Activated naive CD4-positive, alpha-beta T cell treated with anti-CD3 and anti-CD28 coated beads for 36 hours (primary cell): Measurements from ENCODE around the gene ATXN7L3. TPM values are rescaled to one million over a fixed set of nuclear protein-coding genes. Genes with fewer than 3 reads are reported as not detected.
"Not testable (repeated sequence)": the region's sequence is repeated elsewhere in the genome, so short reads cannot be mapped to it uniquely, and the experiment has no call there.

Experiments used
- CTCF ChIA-PET: fragments of 350-600 bp; sonication (Branson Sonifier 250); formaldehyde crosslinking; loops from one replicate; lab custom pipeline; 2021; ENCODE audit warnings: antibody characterized with exemption; lab: Charles Lee
- DNase-seq: peaks from one replicate; pipeline ENCODE4 v3.0.0-alpha.2; 2020
- H3K27ac Mint-ChIP-seq: one replicate; pipeline ENCODE4 v1.8.0; 2021; ENCODE audit warnings: mild to moderate bottlenecking, mixed read lengths
- H3K27me3 Mint-ChIP-seq: one replicate; pipeline ENCODE4 v1.8.0; 2021; ENCODE audit warnings: low read depth, mixed read lengths
- H3K36me3 Mint-ChIP-seq: one replicate; pipeline ENCODE4 v1.8.0; 2021; ENCODE audit warnings: low read depth, mixed read lengths
- H3K4me1 Mint-ChIP-seq: one replicate; pipeline ENCODE4 v1.8.0; 2021; ENCODE audit warnings: low read depth, mixed read lengths
- H3K4me3 Mint-ChIP-seq: one replicate; pipeline ENCODE4 v1.8.0; 2021; ENCODE audit warnings: mild to moderate bottlenecking, moderate library complexity, mixed read lengths
- H3K9me3 Mint-ChIP-seq: one replicate; pipeline ENCODE4 v1.8.0; 2021; ENCODE audit warnings: mixed read lengths
- intact Hi-C: fragments of 100-400 bp; cut with micrococcal nuclease; formaldehyde crosslinking; loops from one replicate; pipeline ENCODE4 v1.15.1; 2023
- total RNA-seq, 2 experiments: library from RNA; stranded (reverse); gene quantifications; one replicate each; pipeline ENCODE4 v1.2.3, GENCODE V29; 2021

Gene ATXN7L3
- total RNA-seq, 2 experiments from 2014 or later = 53.3 to 53.9 TPM

DNA sequence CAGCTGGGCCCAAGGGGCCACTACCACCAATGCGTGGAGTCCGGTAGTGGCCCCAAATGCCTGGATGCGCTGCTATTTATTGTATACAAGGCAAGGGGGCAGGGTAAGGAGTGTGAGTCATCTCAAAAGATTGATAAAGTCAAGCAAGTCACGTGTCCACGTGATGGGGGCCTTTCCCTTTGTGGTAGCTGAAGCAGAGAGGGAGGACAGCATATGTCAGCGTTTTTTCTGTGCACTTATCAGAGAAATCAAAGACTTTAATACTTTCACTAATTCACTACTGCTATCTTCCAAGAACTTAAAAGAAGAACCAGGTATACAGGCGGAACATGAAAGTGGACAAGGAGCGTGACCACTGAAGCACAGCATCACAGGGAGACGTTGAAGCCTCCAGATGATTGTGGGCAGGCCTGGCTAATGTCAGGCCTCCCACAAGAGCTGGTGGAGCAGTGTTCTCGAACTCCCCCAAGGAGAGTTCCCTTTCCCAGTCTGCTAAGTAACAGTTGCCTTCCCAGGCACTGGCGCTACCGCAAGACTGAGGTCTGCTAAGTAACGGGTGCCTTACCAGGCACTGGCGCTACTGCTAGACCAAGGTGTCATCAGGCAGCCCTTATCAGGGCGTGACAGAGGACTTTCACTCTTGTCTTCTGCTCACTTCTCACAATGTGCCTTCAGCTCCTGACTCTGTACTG, 40.0 kb downstream of the ATXN7L3 start:
- DNase-seq = no peak
- no peak overlapping the region for H3K27ac Mint-ChIP-seq
- no peaks in the 10 kb centered on the region for H3K9me3 Mint-ChIP-seq
- H3K36me3 Mint-ChIP-seq = peaks cover 15% of the 10 kb centered on the region
- H3K4me3 Mint-ChIP-seq = no peak overlapping the region
- H3K4me1 Mint-ChIP-seq = no peaks in the 10 kb centered on the region
- H3K27me3 Mint-ChIP-seq = no peaks in the 10 kb centered on the region
- CTCF ChIA-PET = no interaction called here
- intact Hi-C loops = no loop called here

DNA sequence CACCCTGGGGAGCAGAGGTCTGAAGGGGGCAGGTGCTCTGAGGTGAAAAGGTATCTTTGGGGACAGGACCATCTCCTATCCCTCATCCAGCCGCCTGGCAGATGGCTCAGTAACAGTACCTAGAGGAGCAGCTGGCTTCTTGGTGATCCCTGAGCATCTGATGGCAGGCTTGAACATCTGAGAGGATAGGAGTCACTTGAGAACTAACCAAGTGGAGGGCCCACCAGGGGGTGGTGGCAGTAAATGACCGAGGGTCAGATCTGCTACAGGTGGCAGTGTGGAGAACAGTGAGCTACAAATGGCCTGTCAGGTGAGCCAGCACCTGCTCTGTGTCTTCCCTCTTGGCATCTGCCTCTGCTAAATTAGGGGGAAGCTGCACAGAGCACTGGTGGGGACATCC, 44.2 kb downstream of the ATXN7L3 start:
- peaks cover 22% of the 10 kb centered on the region for H3K36me3 Mint-ChIP-seq
- CTCF ChIA-PET = interaction anchor here (0.6 to 1.1 kb wide), 2 partner anchors 13 to 93 kb away, joined by 3 read pairs; no protein-coding TSS in a partner anchor
- no peaks in the 10 kb centered on the region for H3K27me3 Mint-ChIP-seq
- H3K9me3 Mint-ChIP-seq = no peaks in the 10 kb centered on the region
- DNase-seq = no peak
- H3K27ac Mint-ChIP-seq = no peak overlapping the region
- no peak overlapping the region for H3K4me3 Mint-ChIP-seq
- no peaks in the 10 kb centered on the region for H3K4me1 Mint-ChIP-seq
- intact Hi-C loops = no loop called here

DNA sequence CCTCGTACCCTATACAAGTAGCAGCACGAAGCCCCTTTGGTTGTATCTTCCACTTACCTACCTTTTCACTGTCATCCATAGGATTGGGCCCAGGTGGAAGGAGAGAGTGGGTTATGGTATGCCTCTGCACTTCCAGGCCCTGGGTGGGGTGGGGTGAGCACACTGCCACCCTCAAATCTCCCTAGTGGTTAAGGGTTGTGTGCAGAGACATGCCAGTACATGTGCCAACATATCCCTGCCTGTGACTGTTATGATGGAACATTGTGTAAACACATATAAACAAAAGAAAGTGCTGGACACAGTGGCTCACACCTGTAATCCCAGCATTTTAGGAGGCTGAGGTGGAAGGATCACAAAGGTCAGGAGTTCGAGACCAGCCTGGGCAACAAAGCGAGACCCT, 46.8 kb downstream of the ATXN7L3 start:
- CTCF ChIA-PET = interaction anchor here (2.9 kb wide), 1 partner anchor 15 kb away, joined by 16 read pairs; no protein-coding TSS in a partner anchor
- no peaks in the 10 kb centered on the region for H3K4me1 Mint-ChIP-seq
- no peak overlapping the region for H3K4me3 Mint-ChIP-seq
- no peak overlapping the region for H3K27ac Mint-ChIP-seq
- intact Hi-C loops = no loop called here
- H3K27me3 Mint-ChIP-seq = no peaks in the 10 kb centered on the region
- DNase-seq = no peak
- H3K36me3 Mint-ChIP-seq = peaks cover 33% of the 10 kb centered on the region
- H3K9me3 Mint-ChIP-seq = no peaks in the 10 kb centered on the region

DNA sequence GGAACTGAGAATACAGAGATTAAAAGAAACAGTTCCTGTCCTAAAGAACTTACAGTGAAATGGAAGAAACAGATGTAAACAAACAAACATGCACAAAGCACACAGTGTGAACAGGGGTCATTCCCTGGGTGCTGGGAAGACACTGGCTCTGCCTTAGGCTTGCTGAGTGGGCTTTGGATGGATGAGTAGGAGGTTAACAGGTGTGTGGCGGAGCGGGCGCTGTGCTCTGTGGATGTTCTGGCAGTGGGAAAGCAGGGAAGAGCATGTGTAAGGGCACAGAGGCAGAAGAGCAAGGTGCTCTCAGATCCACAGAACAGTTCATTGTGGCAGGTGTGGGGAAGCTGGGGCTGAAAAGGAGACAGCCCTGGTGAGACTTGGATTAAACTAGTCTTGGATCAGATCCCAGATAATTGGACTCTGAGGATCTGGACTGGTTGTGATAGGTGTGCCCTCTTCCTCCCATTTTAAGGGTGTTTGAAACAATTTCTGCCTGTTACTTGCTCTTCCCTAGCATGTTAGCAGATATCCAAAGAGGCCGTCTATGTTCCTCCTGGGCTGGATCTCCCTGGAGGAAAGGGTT, 49.8 kb downstream of the ATXN7L3 start:
- no peak overlapping the region for H3K27ac Mint-ChIP-seq
- H3K27me3 Mint-ChIP-seq = no peaks in the 10 kb centered on the region
- no peak for DNase-seq
- H3K4me1 Mint-ChIP-seq = no peaks in the 10 kb centered on the region
- intact Hi-C loops = no loop called here
- H3K9me3 Mint-ChIP-seq = no peaks in the 10 kb centered on the region
- no peak overlapping the region for H3K4me3 Mint-ChIP-seq
- H3K36me3 Mint-ChIP-seq = peaks cover 47% of the 10 kb centered on the region
- CTCF ChIA-PET = interaction anchor here (2.9 kb wide), 1 partner anchor 18 kb away, joined by 16 read pairs; no protein-coding TSS in a partner anchor

DNA sequence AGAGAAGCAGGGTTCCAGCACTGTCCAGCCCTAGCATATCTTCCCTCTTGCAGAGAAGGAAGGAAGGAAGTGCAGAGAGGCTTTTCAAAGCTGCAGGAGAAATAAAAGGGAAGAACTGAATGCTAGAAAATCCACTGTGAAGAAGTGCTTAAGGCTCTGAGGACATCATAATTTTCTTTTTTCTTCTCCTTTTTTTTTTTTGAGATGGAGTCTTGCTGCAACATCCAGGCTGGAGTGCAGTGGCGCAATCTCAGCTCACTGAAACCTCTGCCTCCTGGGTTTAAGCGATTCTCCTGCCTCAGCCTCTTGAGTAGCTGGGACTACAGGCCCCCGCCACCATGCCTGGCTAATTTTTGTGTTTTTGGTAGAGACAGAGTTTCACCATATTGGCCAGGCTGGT, 50.6 kb downstream of the ATXN7L3 start:
- H3K4me1 Mint-ChIP-seq, H3K27ac Mint-ChIP-seq, intact Hi-C loops, H3K4me3 Mint-ChIP-seq, H3K27me3 Mint-ChIP-seq, H3K9me3 Mint-ChIP-seq, DNase-seq: not testable (repeated sequence)
- CTCF ChIA-PET = interaction anchor here (0.6 kb wide), 1 partner anchor 17 kb away, joined by 3 read pairs; no protein-coding TSS in a partner anchor
- H3K36me3 Mint-ChIP-seq = peaks cover 44% of the 10 kb centered on the region

DNA sequence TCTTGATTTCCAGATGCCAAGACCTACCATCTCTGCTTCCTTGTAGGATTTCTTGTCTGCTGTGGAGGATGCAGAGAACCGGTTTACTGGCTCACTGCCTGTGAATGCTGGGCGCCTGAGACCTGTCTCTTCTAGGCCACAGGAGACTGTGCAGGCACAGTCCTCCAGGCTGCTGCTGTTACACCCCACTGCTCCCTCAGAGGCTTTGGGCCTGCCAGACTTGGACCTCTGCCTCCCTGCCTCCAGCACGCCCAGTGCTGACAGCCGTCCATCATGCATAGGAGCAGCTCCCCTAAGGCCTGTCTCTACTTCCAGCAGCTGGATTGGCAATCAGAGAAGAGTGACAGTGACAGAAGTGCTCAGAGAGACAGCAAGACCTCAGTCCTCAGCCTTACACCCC, 51.9 kb downstream of the ATXN7L3 start:
- Mint-ChIP-seq H3K27me3 (no peaks in the 10 kb centered on the region), H3K4me3 (no peak overlapping the region), H3K9me3 (no peaks in the 10 kb centered on the region), H3K4me1 (no peaks in the 10 kb centered on the region), H3K27ac (no peak overlapping the region), H3K36me3 (peaks cover 38% of the 10 kb centered on the region)
- CTCF ChIA-PET = no interaction called here
- intact Hi-C loops = no loop called here
- DNase-seq = no peak

DNA sequence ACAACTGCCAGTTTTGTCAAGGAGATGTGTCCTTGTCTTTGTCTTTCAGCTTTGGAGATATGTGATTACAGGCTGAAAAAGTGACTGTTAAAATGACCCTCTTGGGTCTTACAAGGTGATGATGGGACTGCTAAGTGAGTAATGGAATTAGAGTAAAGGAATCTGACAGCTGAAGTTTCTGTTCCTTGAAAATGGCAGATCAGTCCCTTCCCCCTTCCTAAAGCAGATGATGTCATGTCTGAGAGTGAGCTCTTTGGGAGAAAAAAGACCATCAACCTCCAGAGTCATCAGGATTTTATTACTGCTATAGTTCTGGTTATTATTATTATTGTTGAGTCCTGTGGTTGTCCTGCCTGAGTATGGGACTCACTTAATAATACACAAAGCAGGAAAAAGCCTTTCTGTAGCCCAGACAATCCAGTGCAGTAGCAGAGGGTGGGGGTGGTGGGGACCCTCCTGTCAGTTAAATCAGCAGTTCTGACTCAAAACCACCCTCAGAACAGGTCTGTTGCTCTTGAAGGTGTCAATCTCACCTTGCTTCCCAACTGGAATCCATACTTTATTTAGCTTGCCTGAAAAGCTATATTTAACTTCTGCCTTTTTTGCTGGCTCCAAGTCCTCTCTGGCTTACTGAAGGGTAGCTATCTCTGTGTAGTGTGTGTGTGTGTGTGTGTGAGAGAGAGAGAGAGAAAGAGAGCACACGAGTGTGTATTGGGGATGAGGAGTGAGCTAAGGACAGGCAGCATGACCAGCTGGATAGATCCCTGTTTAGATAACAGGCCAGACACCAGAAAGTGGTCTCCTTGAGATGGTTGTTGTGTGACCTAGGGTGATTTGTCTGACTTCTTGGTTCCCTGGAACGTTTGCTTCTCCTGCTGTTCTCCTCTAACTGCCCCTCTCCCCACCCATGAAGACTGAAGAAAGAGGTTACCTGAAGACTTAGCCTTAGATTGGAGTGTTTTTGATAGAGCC, 53.0 kb downstream of the ATXN7L3 start:
- CTCF ChIA-PET = interaction anchor here (0.9 kb wide), 1 partner anchor 60 kb away, joined by 3 read pairs; no protein-coding TSS in a partner anchor
- H3K4me3 Mint-ChIP-seq = no peak overlapping the region
- peaks cover 3% of the 10 kb centered on the region for H3K4me1 Mint-ChIP-seq
- no peak for DNase-seq
- H3K27ac Mint-ChIP-seq = no peak overlapping the region
- H3K27me3 Mint-ChIP-seq = no peaks in the 10 kb centered on the region
- intact Hi-C loops = no loop called here
- H3K36me3 Mint-ChIP-seq = peaks cover 34% of the 10 kb centered on the region
- H3K9me3 Mint-ChIP-seq = no peaks in the 10 kb centered on the region

DNA sequence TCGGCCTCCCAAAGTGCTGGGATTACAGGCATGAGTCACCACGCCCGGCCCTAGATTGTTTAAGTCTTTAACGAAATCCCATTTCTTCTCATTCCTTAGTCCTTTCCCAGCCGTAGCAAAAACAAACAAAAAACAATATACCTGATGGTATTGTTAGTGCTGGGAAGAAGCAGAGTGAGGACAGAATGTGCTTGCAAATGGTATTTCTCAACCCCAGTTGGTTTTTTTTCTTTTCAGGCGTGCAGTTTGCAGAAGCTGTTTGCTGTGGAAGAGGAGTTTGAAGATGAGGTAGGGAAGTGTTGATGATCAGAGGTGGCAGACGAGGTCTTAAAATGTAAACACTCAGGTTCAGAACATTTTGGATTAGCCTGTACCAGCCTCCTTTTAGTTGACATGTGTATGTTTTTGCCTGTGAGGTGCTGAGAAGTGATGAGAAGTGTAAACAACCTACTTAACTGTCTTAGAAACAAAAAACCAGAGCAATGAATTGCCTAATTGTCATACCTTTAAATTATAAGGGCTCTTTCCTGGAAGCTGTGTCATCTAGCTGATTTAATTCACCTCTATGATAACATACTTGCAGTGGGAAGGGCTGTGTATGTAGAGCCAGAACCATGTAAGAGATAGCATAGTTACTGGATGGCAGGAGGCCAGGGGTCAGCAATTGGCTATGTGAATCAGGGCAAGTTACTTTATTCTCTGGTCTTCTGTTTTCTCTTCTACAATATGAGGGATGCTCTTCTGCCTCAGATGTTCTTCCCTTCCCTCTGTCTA, 54.5 kb downstream of the ATXN7L3 start:
- no peaks in the 10 kb centered on the region for H3K9me3 Mint-ChIP-seq
- no peak for DNase-seq
- H3K36me3 Mint-ChIP-seq = peaks cover 32% of the 10 kb centered on the region
- intact Hi-C loops = loop anchor here (5.0 kb wide), 2 partner anchors 72 to 138 kb away; partner anchors contain the start of gene UBTF
- H3K27me3 Mint-ChIP-seq = no peaks in the 10 kb centered on the region
- H3K4me1 Mint-ChIP-seq = peaks cover 6% of the 10 kb centered on the region
- no peak overlapping the region for H3K4me3 Mint-ChIP-seq
- no peak overlapping the region for H3K27ac Mint-ChIP-seq
- CTCF ChIA-PET = interaction anchor here (0.6 kb wide), 1 partner anchor 66 kb away, joined by 3 read pairs; no protein-coding TSS in a partner anchor

DNA sequence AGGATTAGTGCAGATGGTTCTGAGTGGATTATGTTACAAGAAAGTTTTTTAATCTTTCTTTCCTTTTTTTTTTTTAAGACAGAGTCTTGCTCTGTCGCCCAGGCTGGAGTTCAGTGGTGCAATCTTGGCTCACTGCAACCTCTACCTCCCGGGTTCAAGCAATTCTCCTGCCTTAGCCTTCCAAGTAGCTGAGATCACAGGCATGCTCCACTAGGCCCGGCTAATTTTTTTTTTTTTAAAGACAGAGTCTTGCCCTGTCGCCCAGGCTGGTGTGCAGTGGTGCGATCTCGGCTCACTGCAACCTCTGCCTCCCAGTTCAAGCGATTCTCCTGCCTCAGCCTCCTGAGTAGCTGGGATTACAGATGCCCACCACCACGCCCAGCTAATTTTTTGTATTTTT, 55.8 kb downstream of the ATXN7L3 start:
- intact Hi-C loops = loop anchor here (5.0 kb wide), 2 partner anchors 73 to 137 kb away; partner anchors contain the start of gene UBTF
- not testable (repeated sequence) for H3K27me3 Mint-ChIP-seq, H3K9me3 Mint-ChIP-seq, H3K4me3 Mint-ChIP-seq, DNase-seq, H3K27ac Mint-ChIP-seq, H3K4me1 Mint-ChIP-seq
- CTCF ChIA-PET = interaction anchor here (0.6 to 0.7 kb wide), 3 partner anchors 74 to 202 kb away, joined by 3 to 9 read pairs (median 4); no protein-coding TSS in a partner anchor
- peaks cover 26% of the 10 kb centered on the region for H3K36me3 Mint-ChIP-seq
